Sigmoid colon (tissue), 7 donors: ENCODE results near the gene COL12A1. TPM values are rescaled to one million over a fixed set of nuclear protein-coding genes. Genes with fewer than 3 reads are reported as not detected.

ENCODE experiments used
- DNase-seq: peaks from one replicate; pipeline ENCODE4 v3.0.0-alpha.2; 2019
- H3K27ac ChIP-seq, 4 donors: fragments of 200-600 bp; sonication (generic); one replicate each; pipeline ENCODE4 v1.5.1; 2016 to 2019; ENCODE audit warnings: mild to moderate bottlenecking in 1 of 4
- H3K27me3 ChIP-seq, 3 donors: fragments of 200-600 bp; sonication (generic); one replicate each; pipeline ENCODE4 v1.5.1; 2019; ENCODE audit warnings: mild to moderate bottlenecking in 1 of 3
- H3K36me3 ChIP-seq, 4 donors: fragments of 200-600 bp; sonication (generic); one replicate each; pipeline ENCODE4 v1.5.1; 2016 to 2019
- H3K4me1 ChIP-seq, 4 donors: fragments of 200-600 bp; sonication (generic); one replicate each; pipeline ENCODE4 v1.5.1; 2017 to 2019
- H3K4me3 ChIP-seq, 4 donors: fragments of 200-600 bp; sonication (generic); one replicate each; pipeline ENCODE4 v1.5.1; 2017 to 2019; ENCODE audit warnings: mild to moderate bottlenecking in 2 of 4, moderate library complexity in 1 of 4
- H3K9me3 ChIP-seq, 4 donors: fragments of 200-600 bp in 3 of 4; sonication (generic) in 3 of 4; one replicate each; pipeline versions ENCODE4 v1.5.1 to v1.6.1; 2013 to 2019
- EP300 ChIP-seq, 4 donors: sonication (generic); formaldehyde crosslinking; IDR thresholded peaks; one replicate each; pipeline ENCODE4 v1.6.1; 2017; ENCODE audit warnings: antibody characterized with exemption in 4 of 4
- POLR2A ChIP-seq, 2 donors: fragments of 450-650 bp; IDR thresholded peaks; one replicate each; pipeline ENCODE4 v1.6.1; 2016; ENCODE audit warnings: antibody characterized with exemption in 2 of 2, mild to moderate bottlenecking in 2 of 2, moderate library complexity in 2 of 2
- POLR2AphosphoS5 ChIP-seq, 4 donors: sonication (generic); formaldehyde crosslinking; IDR thresholded peaks; one replicate each; pipeline ENCODE4 v1.6.1; 2017; ENCODE audit warnings: antibody characterized with exemption in 4 of 4
- WGBS, 2 donors: extraction: QIAGEN DNeasy Blood & Tissue Kit; methylation state at CpG; one replicate each; pipeline ENCODE4 v1.1.7; 2013; 5-methylcytosine and 5-hydroxymethylcytosine counted together
- intact Hi-C: fragments of 100-400 bp; cut with DNase I; formaldehyde crosslinking; loops from one replicate; pipeline ENCODE4 v1.15.1; 2023
- polyA plus RNA-seq, 3 donors: library from polyadenylated mRNA; stranded (reverse); fragments of 200-250 nt; gene quantifications; one replicate each; pipeline ENCODE4 v1.2.3, GENCODE V29; 2013
- total RNA-seq, 4 donors: library from RNA; depleted of rRNA; stranded (reverse); fragments of >200 nt; gene quantifications; one replicate each; pipeline ENCODE4 v1.1.0, GENCODE V29; 2016
- TF ChIP-seq, protein P1 (sequence below), 4 experiments: fragments of 450-650 bp in 3 of 4; fragments of 200-600 bp in 1 of 4; IDR thresholded peaks; one replicate each; pipeline ENCODE4 v1.5.1; 2016 to 2019; ENCODE audit warnings: antibody characterized with exemption in 4 of 4, mild to moderate bottlenecking in 3 of 4, moderate library complexity in 2 of 4
- donor health status: healthy with polysubstance abuse.
- donor health status: Bipolar disorder and iron deficiency.
- donor health status: healthy.

COL12A1 gene
- total and polyA plus RNA-seq, 7 donors: 2.1 to 328 (median 129) TPM

DNA sequence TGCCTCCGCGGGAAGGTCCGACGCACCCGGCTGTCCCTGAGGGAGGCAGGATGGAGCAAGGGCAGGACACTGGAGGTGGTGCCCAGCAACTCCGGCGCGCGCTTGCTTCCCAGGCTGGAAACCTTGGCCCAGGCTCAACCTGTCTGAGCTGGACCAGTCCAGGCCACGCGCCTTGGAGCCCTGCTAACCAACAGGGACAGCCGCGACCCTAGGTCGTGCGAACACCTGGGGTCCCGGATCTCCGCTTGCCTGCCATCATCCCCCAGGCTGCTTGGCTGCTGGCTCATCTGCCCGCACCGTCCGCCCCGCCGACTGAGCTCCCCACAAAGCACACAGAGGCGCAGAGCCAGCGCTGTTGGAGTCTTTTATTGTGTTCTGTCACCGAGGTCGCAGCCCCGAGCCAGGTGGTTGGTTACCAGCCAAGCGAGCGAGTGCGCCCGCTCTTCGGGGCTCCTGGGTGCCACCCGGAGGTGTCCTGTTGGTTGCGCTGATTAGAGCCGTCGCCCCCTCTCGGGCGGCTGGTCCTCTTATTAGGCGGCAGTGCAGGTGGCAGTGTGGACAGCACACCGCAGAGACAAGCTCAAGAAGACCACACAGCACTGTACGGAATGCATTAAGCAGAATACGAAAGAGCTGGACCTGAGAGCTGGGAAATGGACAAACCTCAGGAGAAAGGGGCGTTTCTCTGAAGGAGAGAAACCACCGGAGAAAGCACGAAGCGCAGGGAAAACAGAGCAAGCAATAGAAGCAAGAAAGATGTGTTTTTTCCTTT lies 3.8 kb downstream of the COL12A1 start:
- TF ChIP-seq POLR2AphosphoS5 (IDR thresholded peaks at IDR 0.05) (no peak), POLR2A (IDR thresholded peaks at IDR 0.05) (no peak), EP300 (IDR thresholded peaks at IDR 0.05) (no peak)
- TF ChIP-seq, protein P1, sequence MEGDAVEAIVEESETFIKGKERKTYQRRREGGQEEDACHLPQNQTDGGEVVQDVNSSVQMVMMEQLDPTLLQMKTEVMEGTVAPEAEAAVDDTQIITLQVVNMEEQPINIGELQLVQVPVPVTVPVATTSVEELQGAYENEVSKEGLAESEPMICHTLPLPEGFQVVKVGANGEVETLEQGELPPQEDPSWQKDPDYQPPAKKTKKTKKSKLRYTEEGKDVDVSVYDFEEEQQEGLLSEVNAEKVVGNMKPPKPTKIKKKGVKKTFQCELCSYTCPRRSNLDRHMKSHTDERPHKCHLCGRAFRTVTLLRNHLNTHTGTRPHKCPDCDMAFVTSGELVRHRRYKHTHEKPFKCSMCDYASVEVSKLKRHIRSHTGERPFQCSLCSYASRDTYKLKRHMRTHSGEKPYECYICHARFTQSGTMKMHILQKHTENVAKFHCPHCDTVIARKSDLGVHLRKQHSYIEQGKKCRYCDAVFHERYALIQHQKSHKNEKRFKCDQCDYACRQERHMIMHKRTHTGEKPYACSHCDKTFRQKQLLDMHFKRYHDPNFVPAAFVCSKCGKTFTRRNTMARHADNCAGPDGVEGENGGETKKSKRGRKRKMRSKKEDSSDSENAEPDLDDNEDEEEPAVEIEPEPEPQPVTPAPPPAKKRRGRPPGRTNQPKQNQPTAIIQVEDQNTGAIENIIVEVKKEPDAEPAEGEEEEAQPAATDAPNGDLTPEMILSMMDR (IDR thresholded peaks at IDR 0.05): no peak
- intact Hi-C loops: loop anchor here (5.0 to 10.0 kb wide), 3 partner anchors 325 to 1547 kb away; partner anchors contain the start of gene SLC17A5
- no peaks in the 10 kb centered on the region for H3K9me3 ChIP-seq
- WGBS, 2 donors: 16 to 17% methylated on average over 46 of the region's 46 CpGs
- peak overlapping the region; percentile 30 to 84 (median 53) for H3K4me3 ChIP-seq
- no peaks in the 10 kb centered on the region for H3K27me3 ChIP-seq
- DNase-seq: peak; percentile 80
- peaks cover 0 to 67% (median 31%) of the 10 kb centered on the region in 4 donors for H3K4me1 ChIP-seq
- no peaks in the 10 kb centered on the region for H3K36me3 ChIP-seq
- H3K27ac ChIP-seq: peak overlapping the region; percentile 80 to 97 (median 92)

DNA sequence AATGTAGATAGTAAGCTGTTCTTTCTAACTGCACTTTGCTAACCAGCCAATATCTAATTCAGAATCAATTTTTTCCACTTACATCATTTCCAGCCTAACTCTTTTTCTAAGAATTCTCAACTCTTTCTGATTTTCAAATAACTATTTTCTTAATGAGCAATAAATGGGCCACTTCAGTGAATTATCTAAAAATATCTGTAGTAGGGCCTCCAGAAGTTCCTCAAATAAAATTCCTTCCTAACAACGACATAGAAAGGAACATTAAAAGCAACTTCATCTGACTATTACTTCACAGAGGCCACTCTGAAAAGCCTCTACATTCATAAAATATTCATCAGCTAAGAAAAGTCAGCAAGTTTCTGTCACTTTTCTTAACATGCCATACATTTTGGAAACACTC lies 4.8 kb downstream of the COL12A1 start:
- Histone ChIP-seq H3K4me1 (peaks cover 0 to 60% (median 31%) of the 10 kb centered on the region in 4 donors), H3K27me3 (no peaks in the 10 kb centered on the region), H3K4me3 (no peak overlapping the region), H3K36me3 (no peaks in the 10 kb centered on the region), H3K9me3 (no peaks in the 10 kb centered on the region), H3K27ac (peak overlapping the region; percentile 80 to 97 (median 92))
- WGBS, 2 donors: 24 to 25% methylated on average over 1 of the region's 1 CpG
- DNase-seq: no peak
- TF ChIP-seq EP300 (IDR thresholded peaks at IDR 0.05): no peak
- no peak for TF ChIP-seq POLR2AphosphoS5 (IDR thresholded peaks at IDR 0.05)
- no peak for TF ChIP-seq POLR2A (IDR thresholded peaks at IDR 0.05)
- TF ChIP-seq, protein P1 (IDR thresholded peaks at IDR 0.05): no peak
- intact Hi-C loops: loop anchor here (5.0 to 10.0 kb wide), 3 partner anchors 324 to 1546 kb away; partner anchors contain the start of gene SLC17A5

- H3K9me3 ChIP-seq: no peaks in the 10 kb centered on the region
- no peak for DNase-seq
- peaks cover 0 to 60% (median 31%) of the 10 kb centered on the region in 4 donors for H3K4me1 ChIP-seq
- no peaks in the 10 kb centered on the region for H3K36me3 ChIP-seq
- peak overlapping the region in 3 of 4 donors; percentile 89 to 97 (median 96) for H3K27ac ChIP-seq
- intact Hi-C loops: loop anchor here (5.0 to 10.0 kb wide), 3 partner anchors 323 to 1545 kb away; partner anchors contain the start of gene SLC17A5
- no peak overlapping the region for H3K4me3 ChIP-seq
- 77 to 81% methylated on average over 3 of the region's 3 CpGs for WGBS, 2 donors
- no peaks in the 10 kb centered on the region for H3K27me3 ChIP-seq
- TF ChIP-seq, protein P1 (IDR thresholded peaks at IDR 0.05): no peak
- no peak for TF ChIP-seq POLR2A (IDR thresholded peaks at IDR 0.05)
- TF ChIP-seq POLR2AphosphoS5 (IDR thresholded peaks at IDR 0.05): no peak
- no peak for TF ChIP-seq EP300 (IDR thresholded peaks at IDR 0.05)
Measured at GRCh38 chr6:75199889-75200288, 6.0 kb downstream of the COL12A1 start.

DNA sequence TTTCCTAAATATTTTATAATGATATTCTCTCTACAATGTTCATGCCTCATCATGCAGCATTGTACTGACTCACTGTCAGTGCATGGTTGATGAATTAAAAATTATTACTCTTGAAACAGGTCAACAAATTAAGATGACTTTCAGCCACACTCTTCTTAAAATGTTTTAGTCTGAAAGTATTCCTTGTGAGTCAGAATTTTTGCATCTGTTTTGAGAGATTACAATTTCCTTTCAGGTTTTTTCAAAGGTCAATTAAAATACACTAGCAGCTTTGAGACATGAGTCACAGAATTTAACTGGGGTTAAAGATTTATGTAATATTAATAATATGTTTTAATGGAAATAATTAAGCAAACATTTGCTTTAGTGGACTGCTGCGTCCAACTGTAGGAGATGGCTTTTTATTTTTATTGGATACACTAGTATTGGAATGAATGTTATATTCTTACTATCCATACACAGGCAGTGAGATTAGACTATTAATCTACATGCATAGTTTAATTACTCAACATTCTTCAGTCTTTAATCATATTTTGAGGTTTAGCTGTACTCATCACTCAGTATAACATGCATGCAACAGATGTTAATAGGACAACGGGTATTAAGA lies 9.7 kb downstream of the COL12A1 start:
- TF ChIP-seq, protein P1 (IDR thresholded peaks at IDR 0.05): no peak
- TF ChIP-seq POLR2AphosphoS5 (IDR thresholded peaks at IDR 0.05) (no peak), POLR2A (IDR thresholded peaks at IDR 0.05) (no peak), EP300 (IDR thresholded peaks at IDR 0.05) (no peak)
- Histone ChIP-seq H3K4me3 (no peak overlapping the region), H3K36me3 (peaks cover 0 to 20% (median 4%) of the 10 kb centered on the region in 4 donors), H3K4me1 (peaks cover 0 to 33% (median 7%) of the 10 kb centered on the region in 4 donors), H3K9me3 (no peaks in the 10 kb centered on the region), H3K27me3 (no peaks in the 10 kb centered on the region), H3K27ac (no peak overlapping the region)
- intact Hi-C loops: no loop called here
- DNase-seq: no peak
- WGBS, 2 donors: 42 to 70% methylated on average over 2 of the region's 2 CpGs
